ENCODE data around the gene SMYD4.

- TF ChIP-seq, protein P1, sequence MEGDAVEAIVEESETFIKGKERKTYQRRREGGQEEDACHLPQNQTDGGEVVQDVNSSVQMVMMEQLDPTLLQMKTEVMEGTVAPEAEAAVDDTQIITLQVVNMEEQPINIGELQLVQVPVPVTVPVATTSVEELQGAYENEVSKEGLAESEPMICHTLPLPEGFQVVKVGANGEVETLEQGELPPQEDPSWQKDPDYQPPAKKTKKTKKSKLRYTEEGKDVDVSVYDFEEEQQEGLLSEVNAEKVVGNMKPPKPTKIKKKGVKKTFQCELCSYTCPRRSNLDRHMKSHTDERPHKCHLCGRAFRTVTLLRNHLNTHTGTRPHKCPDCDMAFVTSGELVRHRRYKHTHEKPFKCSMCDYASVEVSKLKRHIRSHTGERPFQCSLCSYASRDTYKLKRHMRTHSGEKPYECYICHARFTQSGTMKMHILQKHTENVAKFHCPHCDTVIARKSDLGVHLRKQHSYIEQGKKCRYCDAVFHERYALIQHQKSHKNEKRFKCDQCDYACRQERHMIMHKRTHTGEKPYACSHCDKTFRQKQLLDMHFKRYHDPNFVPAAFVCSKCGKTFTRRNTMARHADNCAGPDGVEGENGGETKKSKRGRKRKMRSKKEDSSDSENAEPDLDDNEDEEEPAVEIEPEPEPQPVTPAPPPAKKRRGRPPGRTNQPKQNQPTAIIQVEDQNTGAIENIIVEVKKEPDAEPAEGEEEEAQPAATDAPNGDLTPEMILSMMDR (IDR thresholded peaks at IDR 0.05; ENCODE audit: poor library complexity, severe bottlenecking): no peak
- TF ChIP-seq POLR2AphosphoS5 (IDR thresholded peaks at IDR 0.05): no peak
- TF ChIP-seq EP300 (conservative IDR thresholded peaks at IDR 0.05; ENCODE audit: poor library complexity, severe bottlenecking): no peak
- TF ChIP-seq TAF1 (IDR thresholded peaks at IDR 0.05; ENCODE audit: low read depth): no peak
Measured at GRCh38 chr17:1808644-1809043, 21.1 kb downstream of the SMYD4 start.

All from neural cell (in vitro differentiated cells).